OCI-LY3 (cell line): Measurements from ENCODE around the gene KREMEN1.
A peak's percentile ranks its signal among the peaks of the same experiment; 100 is the strongest.

Experiments
- EZH2phosphoT487 ChIP-seq: fragments of 200-600 bp; shearing (Covaris generic); IDR thresholded peaks from 2 replicates; pipeline ENCODE4 v1.6.1; 2018; ENCODE audit warnings: antibody characterized with exemption, mixed run types, low read depth
- TF ChIP-seq, protein P1 (sequence below): fragments of 200-600, 300-600 bp; sonication (generic); IDR thresholded peaks from 2 replicates; pipeline ENCODE4 v1.5.1; 2014; ENCODE audit warnings: antibody characterized with exemption, low read length, low read depth

DNA sequence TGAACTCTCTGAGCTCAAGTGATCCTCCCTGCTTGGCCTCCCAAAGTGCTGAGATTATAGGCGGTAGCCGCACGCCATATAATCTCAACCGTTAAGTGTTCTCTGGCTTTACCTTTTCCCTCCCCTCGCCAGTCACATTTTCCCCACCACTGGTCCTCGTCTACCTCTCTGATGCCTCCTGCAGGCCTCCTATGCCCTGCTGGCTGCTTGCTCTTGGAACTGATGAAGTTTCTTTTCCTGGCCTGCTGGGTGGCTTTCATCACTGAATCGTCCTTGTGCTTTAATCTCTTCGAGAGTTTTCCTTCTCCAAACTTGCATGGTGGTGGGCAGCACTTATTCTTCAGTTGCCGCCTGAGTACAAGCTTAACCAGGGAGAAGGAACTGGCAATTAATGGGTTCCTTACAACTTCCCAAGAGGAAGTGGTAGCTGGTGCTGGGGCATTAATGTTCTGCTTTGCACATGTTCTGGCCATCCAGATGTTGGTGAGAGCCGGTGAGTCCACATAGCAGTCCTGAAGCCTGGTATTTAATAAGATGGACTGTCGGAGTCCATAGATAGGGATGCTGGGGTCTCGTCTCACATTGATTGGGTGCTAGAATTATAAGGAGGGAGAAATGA is 12.5 kb upstream of the KREMEN1 start:
- TF ChIP-seq, protein P1, sequence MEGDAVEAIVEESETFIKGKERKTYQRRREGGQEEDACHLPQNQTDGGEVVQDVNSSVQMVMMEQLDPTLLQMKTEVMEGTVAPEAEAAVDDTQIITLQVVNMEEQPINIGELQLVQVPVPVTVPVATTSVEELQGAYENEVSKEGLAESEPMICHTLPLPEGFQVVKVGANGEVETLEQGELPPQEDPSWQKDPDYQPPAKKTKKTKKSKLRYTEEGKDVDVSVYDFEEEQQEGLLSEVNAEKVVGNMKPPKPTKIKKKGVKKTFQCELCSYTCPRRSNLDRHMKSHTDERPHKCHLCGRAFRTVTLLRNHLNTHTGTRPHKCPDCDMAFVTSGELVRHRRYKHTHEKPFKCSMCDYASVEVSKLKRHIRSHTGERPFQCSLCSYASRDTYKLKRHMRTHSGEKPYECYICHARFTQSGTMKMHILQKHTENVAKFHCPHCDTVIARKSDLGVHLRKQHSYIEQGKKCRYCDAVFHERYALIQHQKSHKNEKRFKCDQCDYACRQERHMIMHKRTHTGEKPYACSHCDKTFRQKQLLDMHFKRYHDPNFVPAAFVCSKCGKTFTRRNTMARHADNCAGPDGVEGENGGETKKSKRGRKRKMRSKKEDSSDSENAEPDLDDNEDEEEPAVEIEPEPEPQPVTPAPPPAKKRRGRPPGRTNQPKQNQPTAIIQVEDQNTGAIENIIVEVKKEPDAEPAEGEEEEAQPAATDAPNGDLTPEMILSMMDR = 0 out of 2 replicates have a peak, but pooled peaks have one; percentile 12
- TF ChIP-seq EZH2phosphoT487 = no peak
